Parathyroid adenoma (tissue), 2 donors: ENCODE measurements around the gene ROBO1.

Experiments used
- H2AFZ ChIP-seq: fragments of 300-600 bp; sonication (generic); one replicate; pipeline ENCODE4 v1.7.0; 2017; ENCODE audit warnings: antibody characterized with exemption, mild to moderate bottlenecking
- H3K27ac ChIP-seq: fragments of 300-600 bp; sonication (generic); one replicate; pipeline ENCODE4 v1.7.0; 2017
- H3K27me3 ChIP-seq: fragments of 300-600 bp; sonication (generic); one replicate; pipeline ENCODE4 v1.7.0; 2017; ENCODE audit warnings: low read length; ENCODE audit not compliant: control insufficient read depth, insufficient read depth
- H3K36me3 ChIP-seq: fragments of 300-600 bp; sonication (generic); one replicate; pipeline ENCODE4 v1.7.0; 2017; ENCODE audit warnings: low read length; ENCODE audit not compliant: control insufficient read depth, insufficient read depth
- H3K4me1 ChIP-seq: fragments of 300-600 bp; sonication (generic); one replicate; pipeline ENCODE4 v1.7.0; 2017; ENCODE audit warnings: control low read depth
- H3K4me2 ChIP-seq: fragments of 300-600 bp; sonication (generic); one replicate; pipeline ENCODE4 v1.7.0; 2017; ENCODE audit warnings: low read length
- H3K4me3 ChIP-seq: fragments of 300-600 bp; sonication (generic); one replicate; pipeline ENCODE4 v1.7.0; 2017; ENCODE audit warnings: low read depth, low read length
- H3K79me2 ChIP-seq: fragments of 300-600 bp; sonication (generic); one replicate; pipeline ENCODE4 v1.7.0; 2017; ENCODE audit warnings: control low read depth
- H3K9ac ChIP-seq: fragments of 300-600 bp; sonication (generic); one replicate; pipeline ENCODE4 v1.7.0; 2017; ENCODE audit warnings: mild to moderate bottlenecking
- H3K9me3 ChIP-seq: fragments of 300-600 bp; sonication (generic); one replicate; pipeline ENCODE4 v1.7.0; 2017; ENCODE audit warnings: low read length; ENCODE audit not compliant: control insufficient read depth
- TF ChIP-seq, protein P1 (sequence below): fragments of 300-600 bp; sonication (generic); IDR thresholded peaks from one replicate; pipeline ENCODE4 v1.7.0; 2017; ENCODE audit warnings: antibody characterized with exemption, mild to moderate bottlenecking
- donor health status: primary hyperparathyroidism.

ROBO1 gene

DNA sequence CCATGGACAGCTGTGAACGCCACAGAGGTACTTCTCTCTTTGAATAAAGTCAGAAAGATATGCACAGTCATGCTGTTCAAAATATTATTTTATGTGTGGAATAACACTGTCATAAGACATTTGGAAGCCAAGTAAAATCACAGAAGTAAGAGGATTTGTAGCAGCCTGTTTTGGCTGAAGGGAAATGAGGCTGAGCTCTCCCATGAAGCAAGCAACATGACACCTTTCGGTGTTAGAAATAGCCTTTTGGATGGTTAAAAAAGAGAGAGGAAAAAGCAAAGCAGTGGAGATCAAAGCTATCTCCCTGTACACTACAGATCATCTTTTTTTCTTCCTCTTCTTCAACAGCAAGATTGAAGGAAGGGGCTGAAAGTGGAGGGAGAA, 755.3 kb downstream of the ROBO1 start:
- TF ChIP-seq, protein P1, sequence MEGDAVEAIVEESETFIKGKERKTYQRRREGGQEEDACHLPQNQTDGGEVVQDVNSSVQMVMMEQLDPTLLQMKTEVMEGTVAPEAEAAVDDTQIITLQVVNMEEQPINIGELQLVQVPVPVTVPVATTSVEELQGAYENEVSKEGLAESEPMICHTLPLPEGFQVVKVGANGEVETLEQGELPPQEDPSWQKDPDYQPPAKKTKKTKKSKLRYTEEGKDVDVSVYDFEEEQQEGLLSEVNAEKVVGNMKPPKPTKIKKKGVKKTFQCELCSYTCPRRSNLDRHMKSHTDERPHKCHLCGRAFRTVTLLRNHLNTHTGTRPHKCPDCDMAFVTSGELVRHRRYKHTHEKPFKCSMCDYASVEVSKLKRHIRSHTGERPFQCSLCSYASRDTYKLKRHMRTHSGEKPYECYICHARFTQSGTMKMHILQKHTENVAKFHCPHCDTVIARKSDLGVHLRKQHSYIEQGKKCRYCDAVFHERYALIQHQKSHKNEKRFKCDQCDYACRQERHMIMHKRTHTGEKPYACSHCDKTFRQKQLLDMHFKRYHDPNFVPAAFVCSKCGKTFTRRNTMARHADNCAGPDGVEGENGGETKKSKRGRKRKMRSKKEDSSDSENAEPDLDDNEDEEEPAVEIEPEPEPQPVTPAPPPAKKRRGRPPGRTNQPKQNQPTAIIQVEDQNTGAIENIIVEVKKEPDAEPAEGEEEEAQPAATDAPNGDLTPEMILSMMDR, result no peak
- Histone ChIP-seq H3K27me3 (no peaks in the 10 kb centered on the region), H3K9ac (no peak overlapping the region), H3K4me2 (no peak overlapping the region), H3K4me3 (no peak overlapping the region), H3K9me3 (no peaks in the 10 kb centered on the region), H2AFZ (no peak overlapping the region), H3K27ac (no peak overlapping the region), H3K36me3 (no peaks in the 10 kb centered on the region), H3K79me2 (no peaks in the 10 kb centered on the region), H3K4me1 (no peaks in the 10 kb centered on the region)

DNA sequence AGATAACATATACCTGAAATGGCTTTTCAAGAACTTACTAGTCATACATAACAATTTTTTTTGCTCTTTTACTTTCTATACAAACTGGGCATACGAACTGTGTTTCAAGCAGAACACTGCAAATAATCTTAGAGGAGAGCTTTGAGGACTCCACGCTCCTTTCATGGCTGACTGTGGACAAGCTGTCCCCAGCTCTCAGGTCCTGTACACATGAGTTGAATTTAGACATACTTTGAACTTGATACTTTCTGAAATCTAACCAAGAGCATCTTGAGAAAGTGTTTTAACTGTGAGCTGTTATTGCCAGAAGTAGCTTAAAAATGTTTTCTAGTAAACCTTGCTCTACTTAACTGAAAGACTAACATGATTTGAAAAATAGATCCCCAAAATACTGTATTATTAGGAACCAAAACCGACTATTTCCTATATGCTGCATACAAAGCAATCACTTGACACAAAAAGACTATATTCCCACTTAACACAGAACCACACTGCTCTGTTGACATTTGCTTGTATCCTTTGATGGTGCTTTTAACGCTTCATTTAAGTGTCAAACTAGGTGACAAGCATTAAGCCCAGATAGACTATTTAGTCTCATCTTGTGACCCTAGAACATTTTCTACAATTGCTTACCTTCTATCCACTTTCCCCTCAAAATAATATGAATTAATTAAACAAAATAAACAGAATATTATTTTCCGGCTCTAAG, 755.8 kb downstream of the ROBO1 start:
- TF ChIP-seq, protein P1, result no peak
- Histone ChIP-seq H3K27ac (no peak overlapping the region), H3K4me2 (no peak overlapping the region), H3K27me3 (no peaks in the 10 kb centered on the region), H3K9ac (no peak overlapping the region), H2AFZ (no peak overlapping the region), H3K36me3 (no peaks in the 10 kb centered on the region), H3K79me2 (no peaks in the 10 kb centered on the region), H3K9me3 (no peaks in the 10 kb centered on the region), H3K4me1 (no peaks in the 10 kb centered on the region), H3K4me3 (no peak overlapping the region)

DNA sequence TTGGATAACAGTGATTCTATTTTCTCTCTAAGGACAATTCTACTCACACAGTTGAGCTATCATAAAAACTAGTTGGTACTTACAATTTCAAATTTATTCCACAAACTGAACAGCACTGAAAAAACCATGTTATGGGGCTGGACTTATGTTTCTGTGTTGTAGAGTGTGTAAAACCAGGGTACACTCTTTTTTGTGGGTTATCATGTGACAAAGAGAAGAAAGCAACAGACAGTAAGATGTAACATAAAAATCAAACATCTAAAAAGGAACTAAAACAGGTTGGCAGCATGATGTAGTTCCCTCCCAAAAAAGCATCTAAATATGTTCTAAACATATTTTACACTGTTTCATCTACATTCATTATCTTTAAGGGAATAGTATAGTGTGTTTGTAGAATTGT, 757.9 kb downstream of the ROBO1 start:
- TF ChIP-seq, protein P1, result no peak
- Histone ChIP-seq H2AFZ (no peak overlapping the region), H3K27ac (no peak overlapping the region), H3K9me3 (no peaks in the 10 kb centered on the region), H3K4me3 (no peak overlapping the region), H3K36me3 (no peaks in the 10 kb centered on the region), H3K27me3 (no peaks in the 10 kb centered on the region), H3K4me2 (no peak overlapping the region), H3K79me2 (no peaks in the 10 kb centered on the region), H3K9ac (no peak overlapping the region), H3K4me1 (no peaks in the 10 kb centered on the region)

DNA sequence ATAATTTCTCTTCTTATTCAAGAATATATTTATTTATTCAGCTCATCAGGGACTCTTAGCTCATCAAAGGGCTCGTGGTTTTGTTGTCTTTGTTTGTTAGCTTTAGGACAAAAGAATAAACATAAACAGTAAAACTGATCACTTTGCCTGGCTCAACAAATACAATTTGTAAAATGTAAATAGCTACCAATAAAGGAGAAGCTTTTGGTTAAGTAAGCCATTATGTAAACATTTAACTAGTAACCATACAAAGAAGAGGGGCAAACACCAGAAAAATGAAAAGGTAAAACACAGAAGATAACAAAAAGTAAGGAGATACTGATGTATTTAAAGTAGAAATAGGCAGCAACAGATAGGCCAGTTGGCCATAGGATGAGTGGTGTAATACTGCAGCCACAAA, 761.7 kb downstream of the ROBO1 start:
- TF ChIP-seq, protein P1, result no peak
- Histone ChIP-seq H3K4me2 (no peak overlapping the region), H3K9ac (no peak overlapping the region), H3K27ac (no peak overlapping the region), H3K9me3 (no peaks in the 10 kb centered on the region), H3K4me1 (no peaks in the 10 kb centered on the region), H2AFZ (no peak overlapping the region), H3K79me2 (no peaks in the 10 kb centered on the region), H3K27me3 (no peaks in the 10 kb centered on the region), H3K36me3 (no peaks in the 10 kb centered on the region), H3K4me3 (no peak overlapping the region)

DNA sequence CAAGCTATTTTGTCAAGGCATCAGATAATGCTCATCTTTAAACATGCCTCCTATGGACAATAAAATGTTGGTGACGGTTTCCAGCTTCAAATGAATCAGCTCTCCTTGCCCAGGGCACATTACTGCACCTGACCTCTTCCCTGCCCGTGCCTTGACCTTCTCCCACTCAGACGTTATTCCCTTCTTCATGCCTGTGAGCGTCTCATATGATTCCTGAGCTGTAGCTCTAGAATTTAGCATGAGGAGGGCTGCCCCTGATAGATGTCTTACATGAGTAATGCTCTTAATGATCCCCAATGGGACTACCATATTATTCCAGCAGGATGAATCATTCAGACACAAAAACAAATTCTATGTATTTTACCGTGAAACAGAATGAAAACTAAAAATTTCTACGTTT, 762.7 kb downstream of the ROBO1 start:
- no peak overlapping the region for H3K9ac ChIP-seq
- no peaks in the 10 kb centered on the region for H3K9me3 ChIP-seq
- H3K27ac ChIP-seq, result no peak overlapping the region
- no peak overlapping the region for H3K4me2 ChIP-seq
- H3K4me3 ChIP-seq, result no peak overlapping the region
- no peak overlapping the region for H2AFZ ChIP-seq
- no peaks in the 10 kb centered on the region for H3K4me1 ChIP-seq
- no peaks in the 10 kb centered on the region for H3K36me3 ChIP-seq
- H3K79me2 ChIP-seq, result no peaks in the 10 kb centered on the region
- H3K27me3 ChIP-seq, result no peaks in the 10 kb centered on the region
- TF ChIP-seq, protein P1, result no peak
